GM12864 (cell line): Measurements from ENCODE around the gene KRTAP20-3.

Experiments used
- DNase-seq: peaks from one replicate; pipeline ENCODE4 v3.0.0-alpha.2; 2011; ENCODE audit warnings: low read depth
- H3K4me3 ChIP-seq: 2 replicates; pipeline ENCODE4 v1.5.1; 2011; ENCODE audit warnings: mild to moderate bottlenecking, low read depth, low read length, control low read depth
- TF ChIP-seq, protein P1 (sequence below): IDR thresholded peaks from 2 replicates; pipeline ENCODE4 v1.5.1; 2011; ENCODE audit warnings: low read depth, mild to moderate bottlenecking, moderate library complexity, low read length, control low read depth, inconsistent platforms; ENCODE audit errors: missing control alignments

KRTAP20-3 gene

DNA sequence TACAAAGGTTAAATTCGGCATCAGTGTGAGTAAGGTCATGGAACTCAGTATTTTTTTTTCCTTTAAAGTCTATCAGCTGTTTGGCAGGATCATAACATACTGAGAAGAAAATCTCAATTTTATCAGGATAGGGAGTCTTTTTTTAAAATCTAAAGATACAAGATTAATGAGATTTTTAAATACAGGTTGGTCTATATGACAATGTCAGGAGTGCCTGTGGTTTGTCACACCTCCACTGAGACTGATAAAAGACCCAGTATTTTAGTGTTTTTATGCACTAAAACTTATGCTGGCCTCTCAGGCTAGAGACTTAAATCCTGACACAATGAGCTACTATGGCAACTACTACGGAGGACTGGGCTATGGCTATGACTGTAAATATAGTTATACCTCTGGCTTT lies at the start of gene KRTAP20-3:
Gene KRTAP20-3, plus strand, starts transcription at position 301 of the 400 bp plus-strand sequence.
- H3K4me3 ChIP-seq: no peak within 1 kb of the TSS
- TF ChIP-seq, protein P1, sequence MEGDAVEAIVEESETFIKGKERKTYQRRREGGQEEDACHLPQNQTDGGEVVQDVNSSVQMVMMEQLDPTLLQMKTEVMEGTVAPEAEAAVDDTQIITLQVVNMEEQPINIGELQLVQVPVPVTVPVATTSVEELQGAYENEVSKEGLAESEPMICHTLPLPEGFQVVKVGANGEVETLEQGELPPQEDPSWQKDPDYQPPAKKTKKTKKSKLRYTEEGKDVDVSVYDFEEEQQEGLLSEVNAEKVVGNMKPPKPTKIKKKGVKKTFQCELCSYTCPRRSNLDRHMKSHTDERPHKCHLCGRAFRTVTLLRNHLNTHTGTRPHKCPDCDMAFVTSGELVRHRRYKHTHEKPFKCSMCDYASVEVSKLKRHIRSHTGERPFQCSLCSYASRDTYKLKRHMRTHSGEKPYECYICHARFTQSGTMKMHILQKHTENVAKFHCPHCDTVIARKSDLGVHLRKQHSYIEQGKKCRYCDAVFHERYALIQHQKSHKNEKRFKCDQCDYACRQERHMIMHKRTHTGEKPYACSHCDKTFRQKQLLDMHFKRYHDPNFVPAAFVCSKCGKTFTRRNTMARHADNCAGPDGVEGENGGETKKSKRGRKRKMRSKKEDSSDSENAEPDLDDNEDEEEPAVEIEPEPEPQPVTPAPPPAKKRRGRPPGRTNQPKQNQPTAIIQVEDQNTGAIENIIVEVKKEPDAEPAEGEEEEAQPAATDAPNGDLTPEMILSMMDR: no peak
- no peak for DNase-seq

DNA sequence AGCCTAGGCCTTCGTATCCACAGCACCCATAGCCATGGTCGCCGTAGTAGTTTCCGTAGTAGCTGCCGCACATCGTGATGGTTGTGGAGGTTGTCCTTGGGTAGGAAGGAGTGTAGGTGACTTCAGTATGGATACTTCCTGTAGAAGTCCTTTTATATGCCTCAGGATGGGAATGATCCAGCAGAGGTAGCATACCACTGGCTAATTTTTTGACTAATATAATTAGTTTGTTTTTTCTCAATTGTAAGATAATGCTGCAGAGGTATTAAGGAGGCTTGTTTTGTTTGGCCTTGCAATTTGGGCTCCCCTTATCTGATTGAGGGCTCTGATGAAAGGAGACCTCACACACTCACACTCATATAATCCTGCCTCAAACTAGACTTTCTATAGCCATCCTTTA lies 43.9 kb upstream of the KRTAP20-3 start, which contains the start of gene KRTAP6-2:
Gene KRTAP6-2, minus strand, starts transcription at position 101 of the 400 bp plus-strand sequence. Its CDS starts 28 bp downstream, at position 73.
- TF ChIP-seq, protein P1: no peak
- no peak within 1 kb of the TSS for H3K4me3 ChIP-seq
- DNase-seq: no peak

DNA sequence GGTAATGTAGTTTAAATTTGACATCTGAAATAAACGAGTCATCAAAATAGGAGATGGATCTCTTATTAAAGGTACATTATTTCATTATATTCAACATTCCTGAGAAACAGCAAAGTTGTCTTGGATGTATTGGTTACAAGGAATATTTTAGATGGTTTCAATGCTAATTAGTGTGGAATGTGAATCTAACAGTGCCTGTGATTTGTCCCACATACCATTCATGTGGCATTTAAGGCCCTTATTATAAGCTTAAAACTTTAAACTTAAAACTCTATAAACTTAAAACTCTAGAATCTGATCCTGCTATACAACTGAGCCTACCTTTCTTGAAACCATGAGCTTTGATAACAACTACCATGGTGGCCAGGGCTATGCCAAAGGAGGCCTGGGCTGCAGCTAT lies 41.9 kb upstream of the KRTAP20-3 start, which contains the start of gene KRTAP22-1:
Gene KRTAP22-1, plus strand, starts transcription at position 301 of the 400 bp plus-strand sequence.
- no peak within 1 kb of the TSS for H3K4me3 ChIP-seq
- no peak for DNase-seq
- TF ChIP-seq, protein P1: no peak

DNA sequence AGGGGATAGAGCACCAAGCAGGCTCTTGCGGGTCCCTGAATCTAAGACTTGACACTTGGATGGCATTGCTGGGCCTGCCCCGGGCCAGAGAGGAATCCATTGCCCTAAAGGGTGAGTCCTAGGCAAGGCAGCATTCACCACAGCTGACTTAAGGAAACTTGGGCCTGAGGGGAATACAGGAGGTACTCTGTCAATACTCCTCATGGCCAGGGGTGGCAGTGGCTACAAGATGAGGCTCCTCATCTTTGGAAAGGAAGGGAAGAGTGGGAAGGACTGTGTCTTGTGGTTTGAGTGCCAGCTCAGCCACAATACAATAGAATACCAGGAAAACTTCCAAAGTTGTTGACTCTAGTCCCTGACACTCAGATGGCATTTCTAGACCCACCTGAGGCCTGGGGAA lies 36.7 kb upstream of the KRTAP20-3 start:
- DNase-seq: no peak
- no peak overlapping the region for H3K4me3 ChIP-seq
- TF ChIP-seq, protein P1: no peak

DNA sequence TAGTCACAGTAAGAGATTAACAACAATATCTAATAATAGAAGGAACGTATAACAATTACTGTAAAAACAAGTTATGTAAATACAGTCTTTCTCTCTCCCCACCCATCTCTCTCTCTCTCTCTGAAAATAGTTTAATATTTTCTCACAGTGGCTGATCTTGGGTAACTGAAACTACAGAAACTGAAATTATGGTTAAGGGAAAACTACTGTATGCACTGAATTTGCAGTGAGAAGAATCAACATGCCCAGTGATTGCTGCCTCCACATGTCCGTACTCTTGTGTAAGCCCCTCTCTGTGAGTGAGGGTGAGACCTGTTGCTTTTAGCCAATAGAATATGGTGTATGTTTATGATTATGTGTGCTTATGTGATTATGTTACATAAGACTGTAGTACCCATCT lies 30.5 kb upstream of the KRTAP20-3 start:
- H3K4me3 ChIP-seq: no peak overlapping the region
- DNase-seq: no peak

DNA sequence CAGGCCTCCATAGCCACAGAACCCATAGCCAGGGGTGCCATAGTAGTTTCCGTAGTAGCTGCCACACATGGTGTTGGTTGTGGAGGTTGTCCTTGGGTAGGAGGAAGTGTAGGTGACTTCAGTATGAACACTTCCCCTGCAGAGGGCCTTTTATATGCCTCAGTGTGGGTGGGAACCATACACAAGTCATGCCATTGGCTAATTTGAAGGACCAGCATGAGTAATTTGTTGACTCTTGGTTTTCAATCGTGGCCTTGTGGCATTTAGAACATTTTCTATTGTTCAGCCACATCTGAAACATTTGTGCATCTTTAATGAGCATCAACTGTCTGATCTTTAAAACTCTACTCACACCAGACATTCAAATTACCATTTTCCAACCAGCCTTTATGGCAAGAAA lies 28.8 kb upstream of the KRTAP20-3 start, which contains the start of gene KRTAP6-1:
Gene KRTAP6-1, minus strand, starts transcription at position 95 of the 400 bp plus-strand sequence. Its CDS starts 26 bp downstream, at position 69.
- no peak within 1 kb of the TSS for H3K4me3 ChIP-seq
- TF ChIP-seq, protein P1: no peak
- DNase-seq: no peak

More for the DNA sequence above, 30.5 kb upstream of the KRTAP20-3 start:
- TF ChIP-seq, protein P1: no peak

DNA sequence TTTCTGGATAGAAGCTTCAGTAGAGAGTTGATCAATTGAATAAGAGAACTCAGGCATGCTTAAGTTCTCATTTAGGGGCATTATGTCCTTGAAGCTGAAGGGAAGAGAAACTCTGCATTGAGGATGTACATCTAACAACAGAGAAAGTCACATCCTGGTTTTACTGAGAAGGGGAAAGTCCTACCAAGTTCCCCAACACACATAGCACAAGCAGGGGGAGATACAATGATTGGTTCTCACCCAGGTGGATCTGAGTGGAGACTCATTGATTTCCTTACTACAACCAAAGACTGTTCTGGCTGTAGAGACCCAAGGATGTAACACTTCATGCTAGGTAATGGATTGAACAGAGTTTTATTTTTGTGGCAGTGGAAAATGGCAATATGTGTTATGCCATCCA lies 27.5 kb upstream of the KRTAP20-3 start:
- TF ChIP-seq, protein P1: no peak
- no peak for DNase-seq
- H3K4me3 ChIP-seq: no peak overlapping the region
